BE2C (cell line): ENCODE results near the gene RAB11FIP4.
A peak's percentile ranks its signal among the peaks of the same experiment; 100 is the strongest.

Source experiments
- DNase-seq: peaks from one replicate; pipeline ENCODE4 v3.0.0-alpha.2; 2020
- H3K27me3 ChIP-seq: fragments of 250-450 bp; sonication (Bioruptor Pico); 2 replicates; pipeline ENCODE4 v1.5.1; 2020; ENCODE audit warnings: mild to moderate bottlenecking
- H3K36me3 ChIP-seq: fragments of 250-450 bp; sonication (Bioruptor Pico); 2 replicates; pipeline ENCODE4 v1.5.1; 2020; ENCODE audit warnings: mild to moderate bottlenecking
- H3K4me1 ChIP-seq: fragments of 250-450 bp; sonication (Bioruptor Pico); 2 replicates; pipeline ENCODE4 v1.5.1; 2020
- H3K4me3 ChIP-seq: 2 replicates; pipeline ENCODE4 v1.5.1; 2011; ENCODE audit warnings: low read depth, low read length
- H3K9me3 ChIP-seq: fragments of 250-450 bp; sonication (Bioruptor Pico); 2 replicates; pipeline ENCODE4 v1.5.1; 2020
- CTCF ChIP-seq: IDR thresholded peaks from 2 replicates; pipeline ENCODE4 v1.5.1; 2012; ENCODE audit warnings: mild to moderate bottlenecking, low read depth, low read length

RAB11FIP4 gene

DNA sequence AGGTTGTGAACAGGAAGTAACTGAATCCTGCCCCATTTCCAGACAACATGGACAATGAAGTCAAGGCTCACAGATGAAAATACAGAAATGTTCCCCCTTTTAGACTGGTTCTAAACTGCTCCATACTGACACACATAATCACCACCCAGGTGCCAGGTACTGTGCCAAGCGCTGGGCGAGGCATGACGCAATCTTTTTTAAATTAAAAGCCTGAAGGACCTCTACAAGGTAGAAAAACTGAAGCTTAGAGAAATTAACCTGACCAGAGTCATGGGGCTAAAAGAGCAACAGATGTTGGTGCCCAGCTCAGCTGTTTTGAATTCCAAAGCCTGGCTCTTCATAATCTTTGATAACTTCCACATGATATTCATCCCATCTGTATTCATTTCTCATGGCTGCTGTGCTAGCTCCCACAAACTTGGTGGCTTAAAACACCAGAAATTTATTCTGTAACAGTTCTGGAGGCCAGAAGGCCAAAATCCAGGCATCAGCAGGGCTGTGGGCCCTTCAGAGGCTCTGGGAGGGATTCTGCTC lies 4.9 kb upstream of the RAB11FIP4 start:
- Histone ChIP-seq H3K4me3 (no peak overlapping the region), H3K4me1 (no peaks in the 10 kb centered on the region), H3K9me3 (no peaks in the 10 kb centered on the region), H3K36me3 (no peaks in the 10 kb centered on the region), H3K27me3 (no peaks in the 10 kb centered on the region)
- TF ChIP-seq CTCF: no peak
- DNase-seq: no peak

DNA sequence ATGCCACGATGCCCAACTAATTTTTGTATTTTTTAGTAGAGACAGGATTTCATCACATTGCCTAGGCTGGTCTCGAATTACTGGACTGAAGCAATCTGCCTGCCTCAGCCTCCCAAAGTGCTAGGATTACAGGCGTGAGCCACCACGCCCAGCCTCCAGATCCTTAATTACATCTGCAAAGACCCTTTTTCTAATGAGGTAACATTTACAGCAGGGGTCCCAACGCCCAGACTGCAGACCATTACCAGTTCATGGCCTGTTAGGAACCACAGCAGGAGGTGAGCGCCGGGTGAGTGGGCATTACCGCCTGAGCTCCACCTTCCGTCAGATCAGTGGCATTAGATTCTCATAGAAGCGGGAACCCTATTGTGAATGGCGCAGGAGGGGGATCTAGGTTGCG lies 4.0 kb upstream of the RAB11FIP4 start:
- DNase-seq: no peak
- H3K36me3 ChIP-seq: no peaks in the 10 kb centered on the region
- no peaks in the 10 kb centered on the region for H3K4me1 ChIP-seq
- no peak for TF ChIP-seq CTCF
- no peaks in the 10 kb centered on the region for H3K9me3 ChIP-seq
- H3K27me3 ChIP-seq: no peaks in the 10 kb centered on the region
- no peak overlapping the region for H3K4me3 ChIP-seq

GRCh38 chr17:31388351-31388750 lies 3.1 kb upstream of the RAB11FIP4 start:
- no peak for DNase-seq
- no peaks in the 10 kb centered on the region for H3K36me3 ChIP-seq
- H3K4me3 ChIP-seq: no peak overlapping the region
- no peak for TF ChIP-seq CTCF
- H3K4me1 ChIP-seq: no peaks in the 10 kb centered on the region
- H3K9me3 ChIP-seq: no peaks in the 10 kb centered on the region
- no peaks in the 10 kb centered on the region for H3K27me3 ChIP-seq

- Histone ChIP-seq H3K9me3 (no peaks in the 10 kb centered on the region), H3K36me3 (no peaks in the 10 kb centered on the region), H3K4me1 (no peaks in the 10 kb centered on the region), H3K4me3 (no peak overlapping the region), H3K27me3 (no peaks in the 10 kb centered on the region)
- TF ChIP-seq CTCF: peak; percentile 70
- peak; percentile 40 for DNase-seq
Measured at GRCh38 chr17:31388770-31389656, 2.5 kb upstream of the RAB11FIP4 start.

DNA sequence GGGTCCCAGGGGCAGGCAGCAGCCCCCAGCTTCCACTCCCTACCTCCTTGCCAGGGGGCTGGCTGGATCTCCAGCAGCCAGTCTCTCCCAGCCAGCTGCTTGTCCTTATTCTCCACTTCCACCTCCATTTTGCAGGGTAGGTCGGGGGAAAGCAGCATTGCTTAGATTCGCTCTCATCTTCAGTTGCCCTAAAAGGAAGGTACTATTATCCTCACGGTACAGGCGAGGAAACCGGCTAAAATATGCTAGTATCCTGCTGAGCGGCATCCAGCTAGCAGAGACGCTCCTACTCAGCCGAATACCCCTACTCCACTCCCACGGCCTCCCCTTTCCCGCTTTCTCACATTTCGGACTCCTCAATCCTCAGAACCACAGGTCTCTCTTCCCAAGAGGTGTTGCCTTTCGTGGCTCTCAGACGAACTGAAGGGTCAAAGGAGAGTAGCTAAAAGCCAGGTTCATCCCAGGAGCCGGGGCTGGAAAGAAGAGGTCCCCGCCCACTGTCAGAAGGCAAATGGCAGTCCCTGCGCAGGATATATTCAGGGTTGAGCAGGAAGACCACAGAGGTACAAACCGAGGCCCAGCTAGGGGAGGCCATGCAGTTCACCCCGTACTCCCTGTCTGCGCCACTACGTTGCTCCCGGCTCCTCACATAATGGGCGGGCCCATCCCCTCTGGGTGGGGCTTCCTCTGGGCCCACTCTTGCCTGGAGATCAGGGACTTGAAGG lies 1.7 kb upstream of the RAB11FIP4 start:
- no peaks in the 10 kb centered on the region for H3K36me3 ChIP-seq
- no peak overlapping the region for H3K4me3 ChIP-seq
- no peaks in the 10 kb centered on the region for H3K4me1 ChIP-seq
- DNase-seq: no peak
- no peaks in the 10 kb centered on the region for H3K27me3 ChIP-seq
- no peak for TF ChIP-seq CTCF
- no peaks in the 10 kb centered on the region for H3K9me3 ChIP-seq

DNA sequence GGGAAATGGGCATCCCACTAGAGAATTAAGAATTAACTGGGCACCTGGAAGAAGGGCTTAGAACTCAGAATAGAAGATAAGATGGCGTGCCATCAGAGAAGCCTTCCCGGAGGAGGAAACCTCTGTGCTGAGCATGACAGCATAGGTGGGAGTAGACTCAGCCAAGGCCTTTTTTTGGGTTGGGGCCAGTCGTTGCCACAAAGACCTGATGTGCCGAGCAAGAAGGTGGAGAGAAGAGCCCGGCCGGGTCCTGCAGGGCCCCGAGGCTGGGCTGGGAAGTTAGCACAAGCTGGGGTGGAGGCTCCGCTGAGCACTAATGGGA lies 1.1 kb upstream of the RAB11FIP4 start:
- H3K36me3 ChIP-seq: no peaks in the 10 kb centered on the region
- no peaks in the 10 kb centered on the region for H3K27me3 ChIP-seq
- no peak for DNase-seq
- no peak overlapping the region for H3K4me3 ChIP-seq
- TF ChIP-seq CTCF: no peak
- no peaks in the 10 kb centered on the region for H3K9me3 ChIP-seq
- no peaks in the 10 kb centered on the region for H3K4me1 ChIP-seq
